OCI-M2 (cell line): ENCODE results near the gene COA3.
"Not testable (repeated sequence)": the region's sequence is repeated elsewhere in the genome, so short reads cannot be mapped to it uniquely, and the experiment has no call there.

Source experiments
- DNase-seq: peaks from one replicate; lab custom pipeline; 2025; ENCODE audit not compliant: unreplicated experiment; lab: John Stamatoyannopoulos, UW

The COA3 gene

DNA sequence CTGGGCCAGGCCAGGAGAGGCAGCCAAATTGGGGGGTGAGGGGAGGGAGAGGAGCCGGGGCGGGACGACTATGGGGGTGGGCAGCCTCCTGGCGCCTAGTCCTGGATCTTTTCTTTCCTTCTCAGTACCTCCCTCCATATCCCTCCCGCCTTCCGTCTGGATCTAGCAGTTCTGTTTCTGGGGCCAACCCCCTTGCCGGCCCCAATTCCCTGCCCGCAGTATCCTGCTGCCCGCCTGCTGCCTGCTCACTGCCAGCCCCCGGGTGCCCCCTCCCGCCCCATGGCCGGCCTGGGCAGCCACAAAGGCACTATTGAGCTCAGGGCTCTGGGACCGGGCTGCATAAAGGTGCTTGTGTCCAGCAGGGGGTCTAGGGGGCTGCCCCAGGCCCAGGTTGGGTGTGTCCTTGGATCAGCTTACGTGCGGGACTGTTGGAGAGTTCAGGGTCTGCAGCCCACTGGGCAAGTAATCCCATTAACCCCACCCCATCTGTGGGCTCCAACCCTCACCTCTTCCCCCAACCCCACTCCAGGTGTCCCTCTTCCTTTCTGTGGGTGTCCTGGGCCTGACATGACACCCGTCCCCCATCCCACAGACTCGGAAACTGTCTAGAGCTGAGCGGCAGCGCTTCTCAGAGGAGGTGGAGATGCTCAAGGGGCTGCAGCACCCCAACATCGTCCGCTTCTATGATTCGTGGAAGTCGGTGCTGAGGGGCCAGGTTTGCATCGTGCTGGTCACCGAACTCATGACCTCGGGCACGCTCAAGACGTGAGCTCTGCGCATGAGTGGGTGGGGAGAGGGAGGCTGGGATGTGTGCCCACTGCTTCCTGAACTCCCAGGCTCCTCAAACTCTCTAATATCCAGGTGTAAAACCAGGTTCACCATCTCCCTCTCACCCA is 16.1 kb downstream of the COA3 start:
- DNase-seq = no peak

DNA sequence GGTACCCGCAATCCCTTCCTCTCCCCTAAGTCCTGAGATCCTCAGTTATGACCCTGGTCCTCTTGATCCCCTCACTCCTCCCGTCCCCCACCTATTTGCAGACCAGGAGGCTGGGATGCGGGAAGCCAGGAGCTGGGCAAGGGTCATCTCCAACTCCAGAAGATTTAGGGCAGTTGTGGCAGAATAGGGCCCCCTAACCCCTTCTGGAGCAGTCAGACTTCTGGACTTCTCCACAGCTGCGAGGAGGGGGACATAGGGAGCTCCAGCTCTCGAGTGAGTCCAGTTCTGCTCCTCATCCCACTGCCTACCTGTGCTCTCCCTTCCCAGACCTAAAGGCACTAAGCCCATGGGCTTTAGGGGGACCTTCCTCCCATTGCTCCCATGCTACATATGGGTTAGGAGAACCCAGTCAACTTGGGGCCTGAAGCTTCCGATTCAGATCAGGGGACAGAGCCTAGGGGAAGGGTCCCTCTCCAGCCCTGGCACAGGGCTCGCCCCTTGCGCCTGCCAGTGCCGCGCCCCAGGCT is 16.8 kb downstream of the COA3 start:
- DNase-seq = no peak

DNA sequence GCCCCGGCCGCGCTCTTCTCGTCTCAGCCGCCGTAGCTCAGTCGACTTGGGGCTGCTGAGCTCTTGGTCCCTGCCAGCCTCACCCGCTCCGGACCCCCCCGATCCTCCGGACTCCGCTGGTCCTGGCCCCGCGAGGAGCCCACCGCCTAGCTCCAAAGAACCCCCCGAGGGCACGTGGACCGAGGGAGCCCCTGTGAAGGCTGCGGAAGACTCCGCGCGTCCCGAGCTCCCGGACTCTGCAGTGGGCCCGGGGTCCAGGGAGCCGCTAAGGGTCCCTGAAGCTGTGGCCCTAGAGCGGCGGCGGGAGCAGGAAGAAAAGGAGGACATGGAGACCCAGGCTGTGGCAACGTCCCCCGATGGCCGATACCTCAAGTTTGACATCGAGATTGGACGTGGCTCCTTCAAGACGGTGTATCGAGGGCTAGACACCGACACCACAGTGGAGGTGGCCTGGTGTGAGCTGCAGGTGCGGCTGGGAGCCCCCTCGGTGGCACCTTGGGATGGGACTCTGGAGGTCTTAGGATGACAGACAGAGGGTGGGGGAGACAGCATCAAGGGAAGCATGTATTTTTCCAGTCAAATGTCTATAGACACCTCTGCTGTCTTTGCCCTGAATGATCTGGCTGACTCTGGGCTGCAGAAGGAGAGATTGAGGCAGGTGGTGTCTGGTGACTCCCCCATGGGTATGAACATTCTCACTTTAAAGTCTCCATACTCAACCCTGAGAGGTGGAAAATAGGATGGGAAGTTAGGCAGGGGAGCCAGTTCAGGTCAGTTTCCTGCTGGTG is 17.5 kb downstream of the COA3 start:
- no peak for DNase-seq

DNA sequence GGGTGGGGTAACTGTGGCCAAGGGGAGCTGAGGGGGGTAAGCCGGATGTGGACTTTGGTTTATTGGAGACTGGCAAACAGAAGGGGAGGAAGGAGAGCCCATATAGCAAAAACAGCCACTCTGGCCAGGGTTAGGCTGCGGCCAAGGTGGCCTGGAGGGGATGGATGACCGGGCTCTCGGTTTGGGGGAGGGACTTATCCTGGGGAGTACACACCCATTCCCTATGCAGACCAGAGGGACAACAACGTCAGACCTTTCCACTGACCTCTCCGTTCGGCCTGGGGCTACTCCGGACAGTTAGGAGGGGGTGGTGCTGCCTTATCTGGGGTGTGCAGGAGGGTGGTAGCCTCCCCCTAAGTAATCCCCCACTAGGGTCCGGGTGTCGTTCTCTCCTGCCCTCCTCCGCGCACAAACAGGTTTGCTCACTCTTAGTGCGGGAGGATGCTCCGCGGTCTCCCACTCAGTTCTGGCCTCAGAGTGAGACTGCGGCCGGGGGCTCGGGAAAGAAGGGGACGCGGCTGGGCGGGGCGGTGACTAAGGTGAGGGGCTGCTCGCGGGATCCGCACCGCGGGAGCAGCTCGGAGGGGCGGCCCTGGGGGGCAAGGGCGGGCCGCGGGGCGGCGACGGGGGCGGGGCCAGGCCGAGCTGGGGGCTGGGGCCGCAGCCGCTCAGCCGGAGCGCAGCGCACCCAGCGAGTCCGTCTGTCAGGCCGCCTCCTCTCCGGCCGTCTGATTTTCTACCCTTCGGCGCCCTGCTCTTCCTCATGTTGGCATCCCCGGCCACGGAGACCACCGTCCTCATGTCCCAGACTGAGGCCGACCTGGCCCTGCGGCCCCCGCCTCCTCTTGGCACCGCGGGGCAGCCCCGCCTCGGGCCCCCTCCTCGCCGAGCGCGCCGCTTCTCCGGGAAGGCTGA is 18.3 kb downstream of the COA3 start, which contains the start of gene WNK4:
WNK4 (plus strand) TSS at position 675 of the 915 bp plus-strand sequence; CDS start at position 764, 89 bp downstream.
- peak; percentile 44 for DNase-seq

DNA sequence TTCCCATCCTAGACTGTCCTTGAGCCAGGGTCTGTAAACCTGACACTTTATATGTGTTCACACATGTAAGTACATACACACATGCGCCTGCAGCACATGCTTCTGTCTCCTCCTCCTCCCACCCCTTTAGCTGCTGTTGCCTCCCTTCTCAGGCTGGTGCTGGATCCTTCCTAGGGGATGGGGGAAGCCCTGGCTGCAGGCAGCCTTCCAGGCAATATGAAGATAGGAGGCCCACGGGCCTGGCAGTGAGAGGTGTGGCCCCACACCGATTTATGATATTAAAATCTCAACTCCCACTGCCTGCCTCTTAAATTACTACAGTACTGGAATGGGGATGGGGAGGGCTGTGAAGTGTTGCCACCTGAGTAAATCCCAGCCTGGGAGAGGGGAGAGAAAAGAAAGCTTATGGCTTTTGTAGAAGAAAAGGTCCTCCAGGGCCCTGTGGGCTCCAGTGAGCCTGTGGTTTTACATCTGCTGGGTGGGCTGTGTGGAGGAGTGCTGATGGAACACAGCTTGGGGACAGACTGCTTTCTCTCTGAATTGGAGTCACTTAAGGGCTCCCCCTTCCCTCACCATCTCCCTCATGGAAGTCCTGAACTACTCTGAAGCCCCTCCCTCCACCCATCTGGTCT is 19.1 kb downstream of the COA3 start:
- DNase-seq = no peak

DNA sequence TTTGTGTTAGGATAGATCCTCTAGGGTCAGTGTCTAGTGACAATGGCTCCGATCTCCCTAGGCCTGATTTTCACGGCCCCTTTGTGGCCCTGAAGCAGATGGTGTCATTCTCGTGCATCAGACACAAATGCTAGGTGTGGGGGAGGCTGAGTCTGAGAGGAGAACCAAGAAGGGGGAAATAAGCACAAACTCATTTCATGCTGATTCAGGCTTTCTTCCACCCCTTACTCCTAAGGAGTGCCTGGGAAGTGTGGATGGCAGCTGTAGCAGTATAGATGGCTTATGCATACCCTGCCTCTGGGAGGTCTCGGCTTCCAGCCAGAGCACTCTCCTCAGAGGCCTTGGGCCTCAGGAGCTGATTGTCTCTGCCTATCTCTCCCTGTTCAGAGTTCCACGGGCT is 19.9 kb downstream of the COA3 start:
- DNase-seq = no peak

DNA sequence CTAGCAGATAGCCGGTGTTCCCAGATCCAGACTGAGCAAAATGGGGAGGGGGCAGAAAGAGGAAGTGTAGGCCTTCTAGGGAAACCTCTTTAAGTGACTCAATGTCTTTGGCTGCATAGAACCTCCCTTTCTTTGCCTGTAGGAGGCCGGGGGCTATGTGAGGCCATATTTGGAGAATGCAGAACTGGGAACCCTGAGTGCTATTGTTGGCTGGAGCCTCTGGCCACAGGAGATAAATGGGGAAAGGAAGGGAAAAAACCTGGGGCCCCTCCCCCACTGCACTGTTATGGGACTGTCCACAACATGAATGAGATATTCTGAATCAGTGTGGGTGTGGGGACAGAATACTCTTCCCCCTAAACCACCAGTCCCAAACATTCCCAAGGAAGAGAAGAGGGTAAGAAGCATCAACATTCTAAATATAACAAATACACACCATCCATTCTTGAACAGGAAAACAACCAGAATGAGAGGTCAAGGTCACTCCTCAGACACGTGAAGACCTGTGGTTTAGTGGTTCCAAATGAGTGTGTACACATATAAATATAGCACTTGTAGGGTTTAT is 22.9 kb downstream of the COA3 start:
- peak; percentile 71 for DNase-seq

DNA sequence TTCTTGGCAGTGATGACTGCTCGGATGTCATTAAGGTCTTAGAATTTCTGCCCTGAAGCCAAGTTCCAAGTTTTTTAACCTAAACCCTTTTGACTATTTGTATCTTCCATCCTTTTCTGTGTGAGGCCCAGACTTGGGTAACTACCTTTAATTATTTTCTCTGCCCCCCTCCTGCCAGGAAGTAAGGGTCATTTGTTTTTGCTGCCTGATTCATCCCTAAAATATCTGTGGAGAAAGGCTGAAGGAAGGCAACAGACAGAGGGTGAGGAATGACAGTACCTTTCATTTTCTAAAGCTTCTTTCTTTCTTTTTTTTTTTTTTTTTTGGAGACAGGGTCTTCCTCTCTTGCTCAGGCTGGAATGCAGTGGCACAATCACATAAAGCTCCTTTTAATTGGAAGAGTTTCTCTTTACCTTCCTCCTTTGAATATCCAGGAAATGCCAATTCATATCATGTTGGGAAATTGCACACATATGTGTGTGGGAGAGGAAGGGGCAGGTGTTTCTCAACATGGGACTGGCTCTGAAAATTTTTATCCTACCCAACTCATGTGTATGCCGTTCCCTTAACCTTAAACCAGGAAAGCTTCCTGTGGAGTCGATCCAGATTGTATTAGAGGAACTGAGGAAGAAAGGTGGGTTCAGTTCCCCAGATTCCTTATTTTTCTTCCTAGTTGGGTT is 24.3 kb downstream of the COA3 start:
- no peak for DNase-seq

DNA sequence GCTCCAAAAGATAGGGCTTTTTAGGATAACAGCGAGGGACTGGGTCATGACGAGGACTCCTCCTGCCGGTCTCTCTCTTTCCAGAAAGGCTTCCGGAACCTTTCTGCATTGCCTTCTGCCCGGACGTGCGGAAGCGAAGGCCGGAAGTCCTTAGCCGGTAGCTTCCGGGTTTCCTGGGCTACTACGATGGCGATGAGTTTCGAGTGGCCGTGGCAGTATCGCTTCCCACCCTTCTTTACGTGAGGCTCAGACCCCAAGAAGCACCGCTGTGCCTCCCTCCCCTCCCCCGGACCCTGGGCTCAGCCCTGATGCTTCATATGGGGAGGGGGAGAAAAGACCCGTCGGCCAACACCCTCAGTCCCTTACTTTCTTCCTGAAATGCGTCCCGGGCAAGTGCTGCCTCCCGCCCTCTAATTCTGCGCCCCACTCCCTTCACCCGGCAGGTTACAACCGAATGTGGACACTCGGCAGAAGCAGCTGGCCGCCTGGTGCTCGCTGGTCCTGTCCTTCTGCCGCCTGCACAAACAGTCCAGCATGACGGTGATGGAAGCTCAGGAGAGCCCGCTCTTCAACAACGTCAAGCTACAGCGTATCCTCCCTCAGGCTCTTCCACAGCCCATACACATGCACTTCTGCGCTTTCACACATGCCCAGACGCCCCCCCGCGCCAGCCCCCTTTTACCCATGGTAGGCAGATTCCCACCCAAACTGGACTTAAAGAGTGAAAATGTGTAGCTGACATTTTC is 25.0 kb downstream of the COA3 start, which contains the start of gene VPS25:
VPS25 (plus strand) TSS at position 160 of the 746 bp plus-strand sequence; CDS start at position 187, 27 bp downstream.
- peak; percentile 58 for DNase-seq

DNA sequence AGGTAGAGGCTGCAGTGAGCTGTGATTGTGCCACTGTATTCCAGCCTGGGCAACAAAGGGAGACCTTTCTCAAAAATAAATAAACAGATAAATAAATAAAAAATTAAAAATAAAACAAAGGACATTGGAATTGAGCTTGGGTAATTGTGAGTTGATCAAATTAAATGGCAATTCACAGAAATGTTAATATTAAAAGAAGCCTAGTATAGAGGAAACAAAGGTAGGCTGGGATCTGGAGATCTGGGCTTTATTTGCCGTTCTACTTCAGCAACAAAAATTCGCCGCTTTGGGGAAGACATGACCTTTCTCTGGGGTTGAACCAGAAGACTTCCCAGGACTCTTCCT is 25.6 kb downstream of the COA3 start:
- DNase-seq = no peak

DNA sequence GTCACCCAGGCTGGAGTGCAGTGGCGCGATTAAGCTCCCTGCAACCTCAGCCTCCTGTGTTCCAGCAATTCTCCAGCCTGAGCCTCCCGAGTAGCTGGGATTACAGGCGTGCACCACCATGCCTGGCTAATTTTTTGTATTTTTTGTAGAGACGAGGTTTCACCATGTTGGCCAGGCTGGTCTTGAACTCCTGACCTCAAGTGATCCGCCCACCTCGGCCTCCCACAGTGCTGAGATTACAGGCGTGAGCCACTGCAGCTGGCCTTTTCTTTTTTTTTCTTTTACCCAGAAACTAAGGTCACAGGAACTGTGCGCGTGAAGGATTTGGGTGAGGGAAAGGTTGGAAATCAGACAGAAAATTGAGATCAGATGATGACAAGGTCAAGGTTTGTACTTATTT is 28.5 kb downstream of the COA3 start:
- not testable (repeated sequence) for DNase-seq

DNA sequence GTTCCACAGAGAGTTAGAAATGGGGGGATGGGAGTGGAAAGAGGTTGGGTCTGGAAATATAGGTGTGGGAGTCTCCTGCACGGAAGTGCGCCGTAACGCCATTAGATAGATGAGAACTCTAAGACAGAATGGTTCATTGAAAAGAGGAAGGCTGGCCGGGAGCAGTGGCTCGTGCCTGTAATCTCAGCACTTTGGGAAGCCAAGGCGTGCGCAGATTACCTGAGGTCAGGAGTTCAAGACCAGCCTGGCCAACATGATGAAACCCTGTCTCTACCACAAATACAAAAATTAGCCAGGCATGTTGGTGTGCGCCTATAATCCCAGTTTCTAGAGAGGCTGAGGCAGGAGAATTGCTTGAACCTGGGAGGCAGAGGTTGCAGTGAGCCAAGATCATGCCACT is 30.5 kb downstream of the COA3 start:
- DNase-seq = not testable (repeated sequence)

DNA sequence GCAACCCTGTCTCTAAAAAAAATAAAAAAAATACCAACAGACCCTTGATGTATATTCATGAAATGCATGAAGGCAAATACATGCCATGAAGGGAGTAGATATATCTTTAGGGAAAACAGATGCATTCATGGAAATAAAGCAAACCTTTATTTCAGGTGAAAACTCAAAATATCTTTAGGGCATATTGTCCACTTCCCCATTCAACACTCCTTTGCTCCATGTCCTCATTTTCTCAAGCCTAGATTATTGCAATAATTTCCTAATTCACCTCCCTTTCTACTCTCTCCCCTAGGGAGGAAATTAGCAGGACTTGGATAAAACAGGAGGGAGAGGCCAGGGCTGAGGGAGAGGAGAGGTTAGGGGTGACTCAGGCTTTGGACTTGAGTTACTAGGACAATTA is 31.0 kb downstream of the COA3 start:
- DNase-seq = no peak

DNA sequence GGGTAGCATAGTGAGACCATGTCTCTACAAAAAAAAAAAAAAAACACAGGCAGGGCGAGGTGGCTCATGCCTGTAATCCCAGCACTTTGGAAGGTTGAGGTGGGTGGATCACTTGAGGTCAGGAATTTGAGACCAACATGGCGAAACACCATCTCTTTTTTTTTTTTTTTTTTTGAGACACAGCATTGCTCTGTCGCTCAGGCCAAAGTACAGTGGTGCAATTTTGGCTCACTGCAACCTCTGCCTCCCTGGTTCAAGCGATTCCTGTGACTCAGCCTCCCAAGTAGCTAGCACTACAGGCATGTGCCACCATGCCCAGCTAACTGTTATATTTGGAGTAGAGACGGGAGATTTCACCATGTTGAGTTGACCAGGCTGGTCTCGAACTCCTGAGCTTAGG is 32.4 kb downstream of the COA3 start:
- no peak for DNase-seq

DNA sequence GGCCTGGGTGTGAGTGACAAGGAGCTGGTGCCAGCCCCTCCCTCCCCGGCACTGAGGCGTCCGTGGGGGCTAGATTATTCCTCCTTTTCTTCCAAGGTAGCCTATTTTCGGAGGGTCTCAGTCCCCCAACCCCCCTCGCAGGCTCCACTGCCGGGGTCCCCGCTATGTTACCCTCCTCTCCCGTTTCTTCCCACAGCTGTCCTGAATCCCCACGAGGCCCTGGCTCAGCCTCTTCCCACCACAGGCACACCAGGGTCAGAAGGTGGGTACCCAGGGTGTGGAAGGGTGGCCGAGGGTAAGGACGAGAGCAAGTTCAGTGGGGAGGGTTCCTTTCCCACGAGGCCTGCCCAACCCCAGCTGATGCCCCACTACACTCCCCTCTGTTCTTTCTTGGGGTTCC is 36.9 kb downstream of the COA3 start:
- no peak for DNase-seq

DNA sequence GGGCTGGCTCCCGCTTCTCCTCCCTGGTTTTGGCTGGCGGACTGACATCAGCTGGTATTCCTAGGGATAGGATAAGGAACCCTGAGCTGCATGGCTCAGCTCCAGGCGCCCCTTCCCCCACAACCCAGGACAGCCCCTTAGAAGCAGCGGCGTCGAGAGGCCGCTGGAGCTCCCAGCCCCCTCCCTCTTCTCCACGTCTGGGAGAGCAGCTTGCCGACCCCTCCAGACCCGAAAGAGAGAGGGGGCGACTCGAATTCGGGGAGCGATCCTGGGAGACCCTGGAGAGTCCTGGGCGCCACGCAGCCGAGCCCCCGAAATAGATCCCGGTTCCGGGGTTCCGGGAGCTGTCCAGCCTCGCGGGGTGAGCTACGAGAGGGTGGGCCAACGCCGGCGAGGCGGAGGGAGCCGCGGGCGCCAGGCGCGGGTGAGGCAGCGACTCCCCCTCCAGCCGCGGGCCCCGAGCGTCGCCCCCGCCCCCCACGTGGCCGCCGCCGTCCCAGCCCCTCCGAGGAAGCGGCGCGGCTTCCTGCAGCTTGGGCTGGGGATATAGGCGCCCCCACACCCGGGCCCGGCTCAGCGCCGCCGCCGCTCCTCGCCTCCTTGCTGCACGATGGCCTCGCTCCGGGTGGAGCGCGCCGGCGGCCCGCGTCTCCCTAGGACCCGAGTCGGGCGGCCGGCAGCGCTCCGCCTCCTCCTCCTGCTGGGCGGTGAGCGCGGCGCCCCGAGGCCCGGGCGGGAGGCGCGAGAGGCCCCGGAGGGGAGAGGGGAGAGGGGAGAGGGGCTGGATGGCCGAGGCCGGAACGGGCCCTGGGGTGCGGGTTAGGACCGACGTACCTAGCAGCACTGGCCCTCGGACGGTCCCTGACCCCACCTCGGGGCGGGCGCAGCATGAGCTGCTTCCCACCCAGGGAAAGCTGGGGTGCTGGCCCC is 37.6 kb downstream of the COA3 start, which contains the start of gene RAMP2:
RAMP2 (plus strand) TSS at position 576 of the 930 bp plus-strand sequence; CDS start at position 611, 35 bp downstream.
- DNase-seq = no peak

DNA sequence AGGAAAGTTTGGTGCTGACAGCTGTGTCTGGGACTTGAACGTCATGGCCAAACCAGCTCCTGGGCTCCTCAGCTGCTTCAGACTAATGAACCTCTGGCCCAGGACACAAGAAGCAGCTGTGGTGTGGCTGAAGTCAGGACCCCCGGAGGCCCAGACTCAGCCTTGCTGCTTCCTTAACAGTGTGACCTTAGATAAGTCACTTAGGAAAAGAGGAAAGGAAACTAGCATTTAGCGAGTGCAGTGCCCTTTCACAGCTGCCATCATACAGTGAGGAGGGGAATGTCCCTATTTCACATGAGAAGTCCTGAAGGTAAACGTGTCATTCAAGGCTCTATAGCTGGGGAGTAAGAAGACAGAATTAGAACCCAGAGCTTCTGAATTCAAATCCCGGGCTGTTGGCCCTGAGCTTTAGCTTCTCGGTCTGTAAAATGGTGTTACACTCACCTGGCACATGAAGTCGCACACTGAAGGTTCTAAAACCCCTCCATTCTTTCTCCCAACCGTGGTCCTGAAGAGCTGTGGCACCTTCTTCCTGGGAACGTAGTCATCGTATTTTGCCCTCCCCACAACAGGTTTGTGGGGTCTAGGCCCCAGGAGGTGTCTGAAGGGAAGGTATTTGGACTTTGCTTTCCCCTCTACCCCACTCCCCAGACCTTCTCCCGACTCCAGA is 38.4 kb downstream of the COA3 start:
- DNase-seq = no peak
